OCI-LY1 (cell line): Measurements from ENCODE around the gene PTCH1.

Experiments used
- H2AFZ ChIP-seq: fragments of 200-600 bp; sonication (generic), shearing (Covaris generic); 2 replicates; pipeline ENCODE4 v1.6.0; 2014; ENCODE audit warnings: antibody characterized with exemption, mild to moderate bottlenecking, low read length
- H3F3A ChIP-seq: fragments of 200-600 bp; sonication (generic), shearing (Covaris generic); 2 replicates; pipeline ENCODE4 v1.6.0; 2014; ENCODE audit warnings: mild to moderate bottlenecking, antibody characterized with exemption, low read length, moderate library complexity; ENCODE audit not compliant: insufficient read depth
- H3K27ac ChIP-seq: fragments of 200-600 bp; sonication (generic); 2 replicates; pipeline ENCODE4 v1.5.1; 2014; ENCODE audit warnings: low read length, mixed run types, mild to moderate bottlenecking, low read depth; ENCODE audit not compliant: poor library complexity, severe bottlenecking
- H3K27me3 ChIP-seq: fragments of 200-600 bp; sonication (generic); 2 replicates; pipeline ENCODE4 v1.6.0; 2014; ENCODE audit warnings: antibody characterized with exemption, mild to moderate bottlenecking, low read length, moderate library complexity; ENCODE audit not compliant: insufficient read depth
- H3K36me3 ChIP-seq: fragments of 200-600 bp; sonication (generic); 2 replicates; pipeline ENCODE4 v1.6.1; 2014; ENCODE audit warnings: mild to moderate bottlenecking, antibody characterized with exemption, low read length, moderate library complexity, mixed read lengths; ENCODE audit not compliant: insufficient read depth
- H3K4me1 ChIP-seq: fragments of 200-600 bp; sonication (generic); 2 replicates; pipeline ENCODE4 v1.5.1; 2014; ENCODE audit warnings: mild to moderate bottlenecking, low read length, moderate library complexity; ENCODE audit not compliant: insufficient read depth, severe bottlenecking
- H3K4me2 ChIP-seq: fragments of 200-600 bp; sonication (generic), shearing (Covaris generic); 2 replicates; pipeline ENCODE4 v1.6.1; 2014; ENCODE audit warnings: low read length
- H3K4me3 ChIP-seq: fragments of 200-600 bp; sonication (generic); 2 replicates; pipeline ENCODE4 v1.5.1; 2014; ENCODE audit warnings: low read length, low read depth, mild to moderate bottlenecking, mixed read lengths; ENCODE audit not compliant: poor library complexity, severe bottlenecking
- H3K79me2 ChIP-seq: fragments of 200-600 bp; shearing (Covaris generic); 2 replicates; pipeline ENCODE4 v1.6.1; 2016; ENCODE audit warnings: mixed run types, low read length, mixed read lengths; ENCODE audit not compliant: insufficient read depth
- H3K9ac ChIP-seq: fragments of 200-600 bp; sonication (generic), shearing (Covaris generic); 2 replicates; pipeline ENCODE4 v1.6.1; 2014; ENCODE audit warnings: mild to moderate bottlenecking, low read length, mixed read lengths
- H3K9me2 ChIP-seq: fragments of 200-600 bp; sonication (generic), shearing (Covaris generic); 2 replicates; pipeline ENCODE4 v1.6.1; 2014; ENCODE audit warnings: low read depth, mild to moderate bottlenecking, low read length, mixed read lengths
- H3K9me3 ChIP-seq: fragments of 200-600 bp; shearing (Covaris generic); 2 replicates; pipeline ENCODE4 v1.6.1; 2014; ENCODE audit warnings: low read length, mixed read lengths
- H4K20me1 ChIP-seq: fragments of 200-600 bp; sonication (generic), shearing (Covaris generic); 2 replicates; pipeline ENCODE4 v1.6.0; 2016; ENCODE audit warnings: mild to moderate bottlenecking, low read length; ENCODE audit not compliant: insufficient read depth
- EZH2 ChIP-seq: fragments of 200-600 bp; sonication (generic), shearing (Covaris generic); IDR thresholded peaks from 2 replicates; pipeline ENCODE4 v1.8.0; 2017; ENCODE audit warnings: borderline replicate concordance, mixed run types, mild to moderate bottlenecking, antibody characterized with exemption, low read length, moderate library complexity, mixed read lengths
- TF ChIP-seq, protein P1 (sequence below): fragments of 200-600 bp; sonication (generic), shearing (Covaris generic); IDR thresholded peaks from 2 replicates; pipeline ENCODE4 v1.5.1; 2017; ENCODE audit warnings: mild to moderate bottlenecking, antibody characterized with exemption, low read length, moderate library complexity, mixed read lengths

PTCH1 gene

DNA sequence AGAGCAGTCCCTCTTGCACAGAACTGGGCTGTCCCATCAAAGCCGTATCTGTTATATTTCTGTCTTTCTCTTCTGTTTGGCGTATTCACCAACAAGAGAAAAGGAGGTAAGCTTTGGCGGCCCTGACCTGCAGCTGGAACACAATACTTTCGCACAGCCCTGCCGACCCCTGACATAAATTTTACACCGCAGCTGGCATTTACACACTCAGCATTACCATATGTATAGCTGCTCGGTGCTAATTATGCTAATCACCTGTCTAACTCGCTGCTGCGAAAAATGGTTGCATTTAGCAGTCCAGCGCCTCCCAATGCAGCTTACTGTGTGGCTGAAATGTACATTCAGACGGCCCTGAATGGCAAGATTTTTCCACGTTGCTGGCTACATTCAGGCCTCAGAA lies 20.8 kb downstream of the PTCH1 start:
- Histone ChIP-seq H3K4me3 (peak overlapping the region; percentile 58), H3K79me2 (peaks cover 53% of the 10 kb centered on the region), H3K27me3 (no peaks in the 10 kb centered on the region), H3K9me3 (no peaks in the 10 kb centered on the region), H3K4me1 (peaks cover 81% of the 10 kb centered on the region), H3K9me2 (no peaks in the 10 kb centered on the region), H2AFZ (no peak overlapping the region), H3F3A (peaks cover 13% of the 10 kb centered on the region; the same call in 1 of the 2 replicates), H4K20me1 (no peaks in the 10 kb centered on the region), H3K27ac (peak overlapping the region; percentile 97), H3K4me2 (peak overlapping the region; percentile 87), H3K36me3 (peaks cover 19% of the 10 kb centered on the region; the same call in 1 of the 2 replicates), H3K9ac (peak overlapping the region; percentile 17)
- TF ChIP-seq, protein P1, sequence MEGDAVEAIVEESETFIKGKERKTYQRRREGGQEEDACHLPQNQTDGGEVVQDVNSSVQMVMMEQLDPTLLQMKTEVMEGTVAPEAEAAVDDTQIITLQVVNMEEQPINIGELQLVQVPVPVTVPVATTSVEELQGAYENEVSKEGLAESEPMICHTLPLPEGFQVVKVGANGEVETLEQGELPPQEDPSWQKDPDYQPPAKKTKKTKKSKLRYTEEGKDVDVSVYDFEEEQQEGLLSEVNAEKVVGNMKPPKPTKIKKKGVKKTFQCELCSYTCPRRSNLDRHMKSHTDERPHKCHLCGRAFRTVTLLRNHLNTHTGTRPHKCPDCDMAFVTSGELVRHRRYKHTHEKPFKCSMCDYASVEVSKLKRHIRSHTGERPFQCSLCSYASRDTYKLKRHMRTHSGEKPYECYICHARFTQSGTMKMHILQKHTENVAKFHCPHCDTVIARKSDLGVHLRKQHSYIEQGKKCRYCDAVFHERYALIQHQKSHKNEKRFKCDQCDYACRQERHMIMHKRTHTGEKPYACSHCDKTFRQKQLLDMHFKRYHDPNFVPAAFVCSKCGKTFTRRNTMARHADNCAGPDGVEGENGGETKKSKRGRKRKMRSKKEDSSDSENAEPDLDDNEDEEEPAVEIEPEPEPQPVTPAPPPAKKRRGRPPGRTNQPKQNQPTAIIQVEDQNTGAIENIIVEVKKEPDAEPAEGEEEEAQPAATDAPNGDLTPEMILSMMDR = peak; percentile 6; the same call in 1 of the 2 replicates
- TF ChIP-seq EZH2 = no peak

GRCh38 chr9:95495529-95495928 lies 21.2 kb downstream of the PTCH1 start:
- Histone ChIP-seq H3K4me1 (peaks cover 81% of the 10 kb centered on the region), H3K9ac (peak overlapping the region; percentile 17), H3K9me2 (no peaks in the 10 kb centered on the region), H4K20me1 (no peaks in the 10 kb centered on the region), H3F3A (peaks cover 13% of the 10 kb centered on the region; the same call in 1 of the 2 replicates), H3K4me3 (peak overlapping the region; percentile 58), H3K9me3 (no peaks in the 10 kb centered on the region), H3K27me3 (no peaks in the 10 kb centered on the region), H3K27ac (peak overlapping the region; percentile 97), H3K36me3 (peaks cover 15% of the 10 kb centered on the region; the same call in 1 of the 2 replicates), H2AFZ (no peak overlapping the region), H3K79me2 (peaks cover 53% of the 10 kb centered on the region), H3K4me2 (peak overlapping the region; percentile 87)
- no peak for TF ChIP-seq EZH2
- TF ChIP-seq, protein P1 = no peak

DNA sequence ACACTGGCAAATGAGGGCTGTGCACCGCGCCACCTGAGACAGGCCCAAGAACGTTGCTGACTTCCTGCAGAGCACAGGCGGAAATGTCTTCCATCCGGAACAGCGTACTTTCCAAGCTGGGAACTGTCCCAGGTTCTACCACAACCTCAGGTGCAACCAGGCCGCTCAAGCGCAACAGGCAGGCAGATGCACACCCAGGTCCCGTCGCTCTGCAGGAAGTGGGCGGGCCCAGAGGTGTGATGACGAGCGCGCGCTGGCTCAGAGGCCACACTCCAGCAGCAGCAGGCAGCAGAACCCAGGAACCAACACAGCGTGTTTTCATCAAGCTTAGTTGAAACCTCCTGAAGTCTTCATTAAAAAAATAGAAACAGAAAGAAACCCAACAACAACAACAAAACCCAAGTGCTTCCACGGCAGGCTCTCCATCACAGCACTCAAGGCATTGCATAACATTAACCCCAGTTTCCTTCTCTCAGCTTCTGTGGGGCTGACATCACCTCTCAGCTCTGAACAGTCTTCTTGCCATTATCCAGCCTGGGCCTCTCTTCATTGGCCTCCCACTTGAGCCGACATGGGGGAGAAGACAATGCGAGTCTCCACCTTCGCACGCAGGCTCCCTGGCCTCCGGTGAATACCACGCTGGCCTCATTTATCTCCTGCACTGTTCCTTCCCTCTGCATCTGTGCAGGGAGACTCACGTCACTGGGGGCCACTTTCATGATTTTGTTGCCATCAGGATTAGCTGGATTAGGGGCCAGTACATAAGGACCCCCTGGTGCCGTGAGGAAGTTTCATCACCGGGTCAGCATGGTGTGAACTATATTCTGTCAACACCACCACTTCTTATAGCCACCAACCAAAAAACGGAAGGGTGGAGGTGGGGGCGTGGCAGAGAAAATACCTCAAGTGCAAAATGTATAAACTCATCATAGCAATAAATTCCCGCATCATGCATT lies 22.1 kb downstream of the PTCH1 start:
- peaks cover 83% of the 10 kb centered on the region for H3K4me1 ChIP-seq

More for the DNA sequence above, 22.1 kb downstream of the PTCH1 start:
- no peaks in the 10 kb centered on the region for H3K27me3 ChIP-seq
- H3K27ac ChIP-seq = peak overlapping the region; percentile 97
- H3F3A ChIP-seq = peaks cover 13% of the 10 kb centered on the region; the same call in 1 of the 2 replicates
- H3K4me3 ChIP-seq = peak overlapping the region; percentile 58
- no peaks in the 10 kb centered on the region for H3K9me2 ChIP-seq
- H3K9me3 ChIP-seq = no peaks in the 10 kb centered on the region
- H3K4me2 ChIP-seq = peak overlapping the region; percentile 87
- H3K36me3 ChIP-seq = peaks cover 9% of the 10 kb centered on the region; the same call in 1 of the 2 replicates
- H3K79me2 ChIP-seq = peaks cover 59% of the 10 kb centered on the region
- no peaks in the 10 kb centered on the region for H4K20me1 ChIP-seq
- peak overlapping the region; percentile 70 for H3K9ac ChIP-seq
- no peak overlapping the region for H2AFZ ChIP-seq
- TF ChIP-seq EZH2 = no peak
- TF ChIP-seq, protein P1 = no peak
